ENCODE results near the gene STH.
A peak's percentile ranks its signal among the peaks of the same experiment; 100 is the strongest.
"Not testable (repeated sequence)": the region's sequence is repeated elsewhere in the genome, so short reads cannot be mapped to it uniquely, and the experiment has no call there.

Gene STH

DNA sequence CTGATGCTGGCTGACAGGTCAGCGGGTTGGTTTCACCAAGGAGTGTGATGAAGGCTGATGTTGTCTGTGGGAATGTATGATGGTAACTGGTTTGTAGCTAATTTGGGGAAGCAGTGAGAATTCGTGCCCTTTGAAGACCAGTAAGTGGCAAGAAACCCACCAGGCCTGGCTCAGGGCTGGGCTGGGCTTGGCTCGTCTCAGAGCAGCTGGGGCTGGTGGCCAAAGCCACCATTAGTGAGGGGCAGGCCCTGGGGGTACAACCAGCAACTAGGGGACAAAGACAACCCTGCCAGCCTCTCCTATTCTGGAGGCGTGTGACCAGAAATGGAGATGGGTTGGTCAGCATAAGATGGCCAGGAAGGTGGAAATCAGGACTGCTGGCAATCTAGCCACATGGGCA, 13.0 kb upstream of the STH start:
- no peak for DNase-seq

GRCh38 chr17:45987706-45988105, 11.3 kb upstream of the STH start:
- no peak for DNase-seq

- no peak for DNase-seq
These were observed 9.3 kb upstream of the STH start for GRCh38 chr17:45989759-45990158.

DNA sequence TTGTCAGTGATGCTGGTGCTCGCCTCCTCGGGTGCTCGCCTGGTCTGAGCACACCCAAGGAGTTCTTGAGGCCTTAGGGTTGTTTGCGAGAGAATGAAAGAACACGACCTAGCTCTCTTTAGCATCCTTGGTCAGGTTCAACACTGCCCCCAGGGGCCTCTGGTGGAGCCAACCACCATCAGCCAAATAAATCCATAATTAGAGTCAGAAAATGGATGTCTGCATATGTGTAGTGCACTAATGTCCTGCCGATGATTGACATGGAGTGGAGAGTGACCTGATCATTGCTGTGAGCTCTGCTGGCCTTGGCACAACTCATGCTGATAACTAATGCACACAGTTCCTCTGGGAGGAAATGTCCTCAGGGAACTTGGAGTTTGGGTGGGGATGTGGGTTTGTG, 8.2 kb upstream of the STH start:
- no peak for DNase-seq

DNA sequence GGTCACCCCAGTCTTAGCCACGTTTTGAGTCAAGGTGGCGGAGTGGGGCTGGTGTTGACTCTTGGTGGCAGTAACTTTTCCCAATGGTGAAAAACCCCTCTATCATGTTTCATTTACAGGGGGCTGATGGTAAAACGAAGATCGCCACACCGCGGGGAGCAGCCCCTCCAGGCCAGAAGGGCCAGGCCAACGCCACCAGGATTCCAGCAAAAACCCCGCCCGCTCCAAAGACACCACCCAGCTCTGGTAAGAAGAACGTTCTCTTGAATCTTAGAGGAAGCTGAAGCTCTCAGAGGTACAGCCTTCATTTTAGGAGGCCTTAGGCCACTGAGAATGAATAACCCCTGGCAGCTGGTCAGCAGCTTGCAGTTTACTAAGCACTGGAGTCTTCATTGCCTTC, 7.7 kb upstream of the STH start:
- no peak for DNase-seq

DNA sequence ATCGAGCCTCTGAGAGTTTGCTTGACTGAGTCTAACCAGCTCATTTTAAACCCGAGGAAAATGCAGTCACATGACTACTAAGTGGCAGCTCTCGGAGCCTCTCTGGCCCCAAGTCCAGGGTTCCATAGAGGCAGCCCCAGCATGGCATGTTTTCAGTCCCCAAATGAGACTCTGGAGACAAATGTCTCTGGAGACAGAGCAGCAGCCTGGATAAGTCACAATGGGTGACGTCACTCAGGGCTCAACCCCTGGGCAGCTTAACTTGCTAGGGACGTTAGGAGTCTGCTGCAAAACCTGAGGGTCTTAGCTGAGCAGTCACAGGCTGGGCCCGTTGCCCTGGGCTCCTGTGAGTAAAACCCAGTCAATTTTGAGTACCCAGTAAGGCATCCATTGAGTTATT, 6.9 kb upstream of the STH start:
- no peak for DNase-seq

DNA sequence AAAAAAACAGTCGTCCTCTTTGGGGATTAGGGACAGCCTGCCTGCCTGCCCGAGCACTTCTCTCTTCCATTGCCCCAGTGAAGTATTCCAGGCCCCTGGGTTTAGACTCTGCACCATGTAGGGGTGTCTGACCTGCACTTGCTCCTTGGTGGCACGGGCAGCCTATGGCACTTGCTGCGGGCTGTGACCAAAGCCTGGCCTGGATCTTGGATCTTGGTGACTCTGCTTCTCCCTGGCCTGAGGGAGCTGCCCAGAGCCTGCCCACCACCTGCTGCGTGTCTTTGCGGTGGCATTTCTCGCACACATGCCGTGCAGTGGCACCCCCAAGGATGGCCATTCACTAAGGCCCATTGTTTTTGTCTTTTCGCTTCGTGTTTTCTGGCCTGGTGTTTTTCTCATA, 6.1 kb upstream of the STH start:
- DNase-seq = no peak

DNA sequence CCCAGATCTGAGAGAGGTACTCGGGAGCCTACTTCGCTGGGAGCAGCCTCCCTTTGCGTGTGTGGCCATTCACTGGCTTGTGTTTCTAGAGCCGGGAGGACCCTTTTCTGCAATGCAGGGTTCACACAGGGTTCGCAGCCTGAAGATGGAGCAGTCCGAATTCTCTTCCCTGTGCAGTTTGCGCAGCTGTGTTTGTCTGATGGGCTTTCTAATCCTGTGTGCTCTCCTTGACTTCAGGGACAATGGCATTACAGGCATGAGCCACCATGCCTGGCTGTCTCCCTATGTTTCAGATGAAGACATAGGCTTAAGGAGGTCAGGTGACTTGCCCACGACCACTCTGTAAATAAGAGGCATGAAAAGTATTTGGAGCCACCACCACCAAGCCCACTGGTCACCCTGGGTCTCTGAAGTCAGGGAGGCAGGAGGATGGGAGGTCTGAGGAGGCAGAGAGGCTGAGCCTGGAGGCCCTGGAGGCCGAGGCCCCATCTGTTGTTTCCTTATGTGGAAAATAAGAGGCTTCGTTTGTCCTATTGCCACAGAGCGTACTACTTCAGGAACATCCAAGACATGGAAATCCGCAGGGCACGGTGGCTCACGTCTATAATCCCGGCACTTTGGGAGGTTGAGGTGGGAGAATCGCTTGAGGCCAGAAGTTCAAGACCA, 5.0 kb upstream of the STH start:
- DNase-seq = no peak

DNA sequence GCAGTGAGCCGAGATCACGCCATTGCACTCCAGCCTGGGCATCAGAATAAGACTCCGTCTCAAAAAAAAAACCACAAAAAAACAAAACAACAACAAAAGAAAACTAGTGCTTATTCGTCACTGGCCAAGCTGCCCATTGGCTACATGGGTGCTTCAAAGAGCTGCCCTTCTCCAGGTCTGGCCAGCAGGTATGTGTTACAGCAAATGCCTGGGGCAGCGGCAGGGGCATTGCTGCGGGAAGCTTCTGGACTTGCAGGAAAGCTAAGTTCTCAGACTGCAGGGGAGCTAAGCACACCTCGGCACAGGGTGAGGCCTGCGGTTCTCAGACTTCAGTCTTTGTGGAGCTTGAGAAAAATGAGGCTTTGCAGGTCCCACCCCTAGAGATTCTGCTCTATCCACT, 4.1 kb upstream of the STH start:
- DNase-seq = no peak

GRCh38 chr17:45995627-45996270, 3.3 kb upstream of the STH start:
- DNase-seq = no peak

GRCh38 chr17:45996282-45996937, 2.6 kb upstream of the STH start:
- DNase-seq = no peak

DNA sequence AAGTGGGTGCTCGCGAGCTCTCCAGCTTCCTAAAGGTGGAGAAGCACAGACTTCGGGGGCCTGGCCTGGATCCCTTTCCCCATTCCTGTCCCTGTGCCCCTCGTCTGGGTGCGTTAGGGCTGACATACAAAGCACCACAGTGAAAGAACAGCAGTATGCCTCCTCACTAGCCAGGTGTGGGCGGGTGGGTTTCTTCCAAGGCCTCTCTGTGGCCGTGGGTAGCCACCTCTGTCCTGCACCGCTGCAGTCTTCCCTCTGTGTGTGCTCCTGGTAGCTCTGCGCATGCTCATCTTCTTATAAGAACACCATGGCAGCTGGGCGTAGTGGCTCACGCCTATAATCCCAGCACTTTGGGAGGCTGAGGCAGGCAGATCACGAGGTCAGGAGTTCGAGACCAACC, 1.9 kb upstream of the STH start:
- DNase-seq = no peak

GRCh38 chr17:45997624-45998023, 1.4 kb upstream of the STH start:
- no peak for DNase-seq

- DNase-seq = no peak
These were observed 845 bp downstream of the STH start for GRCh38 chr17:45999900-46000290.

GRCh38 chr17:46000292-46000691, 1.2 kb downstream of the STH start:
- no peak for DNase-seq

DNA sequence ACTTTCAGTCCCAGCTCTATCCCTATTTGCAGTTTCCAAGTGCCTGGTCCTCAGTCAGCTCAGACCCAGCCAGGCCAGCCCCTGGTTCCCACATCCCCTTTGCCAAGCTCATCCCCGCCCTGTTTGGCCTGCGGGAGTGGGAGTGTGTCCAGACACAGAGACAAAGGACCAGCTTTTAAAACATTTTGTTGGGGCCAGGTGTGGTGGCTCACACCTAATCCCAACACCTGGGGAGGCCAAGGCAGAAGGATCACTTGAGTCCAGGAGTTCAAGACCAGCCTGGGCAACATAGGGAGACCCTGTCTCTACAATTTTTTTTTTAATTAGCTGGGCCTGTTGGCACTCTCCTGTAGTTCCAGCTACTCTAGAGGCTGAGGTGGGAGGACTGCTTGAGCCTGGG, 1.7 kb downstream of the STH start:
- DNase-seq = no peak

DNA sequence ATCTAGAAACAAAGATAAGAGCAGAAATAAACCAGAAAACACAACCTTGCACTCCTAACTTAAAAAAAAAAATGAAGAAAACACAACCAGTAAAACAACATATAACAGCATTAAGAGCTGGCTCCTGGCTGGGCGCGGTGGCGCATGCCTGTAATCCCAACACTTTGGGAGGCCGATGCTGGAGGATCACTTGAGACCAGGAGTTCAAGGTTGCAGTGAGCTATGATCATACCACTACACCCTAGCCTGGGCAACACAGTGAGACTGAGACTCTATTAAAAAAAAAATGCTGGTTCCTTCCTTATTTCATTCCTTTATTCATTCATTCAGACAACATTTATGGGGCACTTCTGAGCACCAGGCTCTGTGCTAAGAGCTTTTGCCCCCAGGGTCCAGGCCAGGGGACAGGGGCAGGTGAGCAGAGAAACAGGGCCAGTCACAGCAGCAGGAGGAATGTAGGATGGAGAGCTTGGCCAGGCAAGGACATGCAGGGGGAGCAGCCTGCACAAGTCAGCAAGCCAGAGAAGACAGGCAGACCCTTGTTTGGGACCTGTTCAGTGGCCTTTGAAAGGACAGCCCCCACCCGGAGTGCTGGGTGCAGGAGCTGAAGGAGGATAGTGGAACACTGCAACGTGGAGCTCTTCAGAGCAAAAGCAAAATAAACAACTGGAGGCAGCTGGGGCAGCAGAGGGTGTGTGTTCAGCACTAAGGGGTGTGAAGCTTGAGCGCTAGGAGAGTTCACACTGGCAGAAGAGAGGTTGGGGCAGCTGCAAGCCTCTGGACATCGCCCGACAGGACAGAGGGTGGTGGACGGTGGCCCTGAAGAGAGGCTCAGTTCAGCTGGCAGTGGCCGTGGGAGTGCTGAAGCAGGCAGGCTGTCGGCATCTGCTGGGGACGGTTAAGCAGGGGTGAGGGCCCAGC, 2.6 kb downstream of the STH start:
- peak; percentile 27 for DNase-seq

- peak; percentile 89 for DNase-seq
These were observed 3.4 kb downstream of the STH start for GRCh38 chr17:46002311-46002972.

DNA sequence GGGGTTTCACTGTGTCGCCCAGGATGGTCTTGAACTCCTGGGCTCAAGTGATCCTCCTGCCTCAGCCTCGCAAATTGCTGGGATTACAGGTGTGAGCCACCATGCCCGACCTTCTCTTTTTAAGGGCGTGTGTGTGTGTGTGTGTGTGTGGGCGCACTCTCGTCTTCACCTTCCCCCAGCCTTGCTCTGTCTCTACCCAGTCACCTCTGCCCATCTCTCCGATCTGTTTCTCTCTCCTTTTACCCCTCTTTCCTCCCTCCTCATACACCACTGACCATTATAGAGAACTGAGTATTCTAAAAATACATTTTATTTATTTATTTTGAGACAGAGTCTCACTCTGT, 3.9 kb downstream of the STH start:
- DNase-seq = no peak

GRCh38 chr17:46003907-46004748, 5.1 kb downstream of the STH start:
- DNase-seq = peak; percentile 8

DNA sequence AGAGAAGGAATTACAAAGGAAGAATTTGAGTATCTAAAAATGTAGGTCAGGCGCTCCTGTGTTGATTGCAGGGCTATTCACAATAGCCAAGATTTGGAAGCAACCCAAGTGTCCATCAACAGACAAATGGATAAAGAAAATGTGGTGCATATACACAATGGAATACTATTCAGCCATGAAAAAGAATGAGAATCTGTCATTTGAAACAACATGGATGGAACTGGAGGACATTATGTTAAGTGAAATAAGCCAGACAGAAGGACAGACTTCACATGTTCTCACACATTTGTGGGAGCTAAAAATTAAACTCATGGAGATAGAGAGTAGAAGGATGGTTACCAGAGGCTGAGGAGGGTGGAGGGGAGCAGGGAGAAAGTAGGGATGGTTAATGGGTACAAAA, 7.0 kb downstream of the STH start:
- DNase-seq = not testable (repeated sequence)

GRCh38 chr17:46007461-46007965, 8.5 kb downstream of the STH start:
- DNase-seq = no peak
